GM23338 (cell line): ENCODE data around the gene SCFD1. TPM values are rescaled to one million over a fixed set of nuclear protein-coding genes. Genes with fewer than 3 reads are reported as not detected.
"Not testable (repeated sequence)": the region's sequence is repeated elsewhere in the genome, so short reads cannot be mapped to it uniquely, and the experiment has no call there.

Experiments used
- ATAC-seq: fragments of 200-7000 bp; cut with Tn5 transposase; 3 replicates; pipeline ENCODE4 v1.9.1; 2020
- DNase-seq: peaks from one replicate; pipeline ENCODE4 v3.0.0-alpha.2; 2015; ENCODE audit warnings: low spot score
- H2AFZ ChIP-seq: fragments of 200-600 bp; sonication (generic); 2 replicates; pipeline ENCODE4 v1.8.0; 2016; ENCODE audit warnings: antibody characterized with exemption, mild to moderate bottlenecking, moderate library complexity
- H3F3A ChIP-seq: fragments of 200-600 bp; sonication (generic); replicated peaks from 2 replicates; pipeline ENCODE4 v1.8.0; 2017; ENCODE audit warnings: antibody characterized with exemption, mixed run types, low read depth
- H3K27ac ChIP-seq: fragments of 200-600 bp; sonication (generic); 2 replicates; pipeline ENCODE4 v1.6.1; 2016; ENCODE audit warnings: low read depth
- H3K27me3 ChIP-seq: fragments of 200-600 bp; sonication (generic); 2 replicates; pipeline ENCODE4 v1.8.0; 2016; ENCODE audit warnings: mild to moderate bottlenecking, mixed run types, moderate library complexity; ENCODE audit not compliant: insufficient read depth
- H3K36me3 ChIP-seq: fragments of 200-600 bp; sonication (generic); 2 replicates; pipeline ENCODE4 v1.8.0; 2016; ENCODE audit warnings: mild to moderate bottlenecking; ENCODE audit not compliant: insufficient read depth
- H3K4me1 ChIP-seq: fragments of 200-600 bp; sonication (generic); 2 replicates; pipeline ENCODE4 v1.8.0; 2016; ENCODE audit warnings: mild to moderate bottlenecking, moderate library complexity; ENCODE audit not compliant: insufficient read depth
- H3K4me2 ChIP-seq: fragments of 200-600 bp; sonication (generic); 2 replicates; pipeline ENCODE4 v1.7.1; 2017; ENCODE audit warnings: mixed run types
- H3K4me3 ChIP-seq: fragments of 200-600 bp; sonication (generic); 2 replicates; pipeline ENCODE4 v1.6.1; 2016; ENCODE audit warnings: mixed run types
- H3K79me2 ChIP-seq: fragments of 200-600 bp; sonication (generic); replicated peaks from 2 replicates; pipeline ENCODE4 v1.8.0; 2017; ENCODE audit warnings: mild to moderate bottlenecking; ENCODE audit not compliant: insufficient read depth
- H3K9me2 ChIP-seq: fragments of 200-600 bp; sonication (generic); 2 replicates; pipeline ENCODE4 v1.8.0; 2017; ENCODE audit not compliant: insufficient read depth
- H4K20me1 ChIP-seq: fragments of 200-600 bp; sonication (generic); replicated peaks from 2 replicates; pipeline ENCODE4 v1.8.0; 2017; ENCODE audit warnings: mild to moderate bottlenecking; ENCODE audit not compliant: insufficient read depth
- H3K27ac Mint-ChIP-seq: 2 replicates; pipeline ENCODE4 v1.8.0; 2020; ENCODE audit warnings: inconsistent platforms, mild to moderate bottlenecking, moderate library complexity, mixed read lengths
- H3K27me3 Mint-ChIP-seq: 3 replicates; pipeline ENCODE4 v1.8.0; 2022; ENCODE audit warnings: low read depth, mild to moderate bottlenecking, moderate library complexity, mixed read lengths, inconsistent platforms; ENCODE audit not compliant: insufficient read depth, poor library complexity
- H3K36me3 Mint-ChIP-seq: 3 replicates; pipeline ENCODE4 v1.8.0; 2021; ENCODE audit warnings: low read depth, mild to moderate bottlenecking, inconsistent platforms, moderate library complexity, mixed read lengths
- H3K4me1 Mint-ChIP-seq: 3 replicates; pipeline ENCODE4 v1.8.0; 2020; ENCODE audit warnings: mild to moderate bottlenecking, inconsistent platforms, mixed read lengths
- H3K4me3 Mint-ChIP-seq: 3 replicates; pipeline ENCODE4 v1.8.0; 2021; ENCODE audit warnings: moderate library complexity, mild to moderate bottlenecking, inconsistent platforms, mixed read lengths
- H3K9me3 Mint-ChIP-seq: 3 replicates; pipeline ENCODE4 v1.8.0; 2020; ENCODE audit warnings: moderate library complexity, mild to moderate bottlenecking, inconsistent platforms, mixed read lengths
- CREB1 ChIP-seq: fragments of 250-450 bp; sonication (Bioruptor Pico); IDR thresholded peaks from 2 replicates; pipeline ENCODE4 v1.5.0; 2020; ENCODE audit warnings: low read depth, mild to moderate bottlenecking, moderate library complexity
- CTCF ChIP-seq, 2 experiments: fragments of 200-600 bp in 1 of 2; sonication (generic) in 1 of 2; conservative IDR thresholded peaks; 2 replicates each; pipeline versions ENCODE4 v1.5.1 to v1.6.1; 2016 to 2017; ENCODE audit warnings: antibody characterized with exemption in 2 of 2, low read depth in 2 of 2, mild to moderate bottlenecking in 2 of 2, moderate library complexity in 1 of 2
- polyA plus RNA-seq: library from polyadenylated mRNA; unstranded; fragments of >200 nt; fragmentation: Nextera tagmentation; extraction: Ambion mirVana; gene quantifications from 2 replicates; pipeline ENCODE4 v1.2.1, GENCODE V29; 2016
- total RNA-seq: library from RNA; depleted of rRNA; stranded (reverse); fragments of >200 nt; shearing (Covaris generic); gene quantifications from 2 replicates; pipeline ENCODE4 v1.2.3, GENCODE V29; 2014

The SCFD1 gene
- total and polyA plus RNA-seq, 2 experiments from 2014 or later, result 77.6 to 110 TPM

DNA sequence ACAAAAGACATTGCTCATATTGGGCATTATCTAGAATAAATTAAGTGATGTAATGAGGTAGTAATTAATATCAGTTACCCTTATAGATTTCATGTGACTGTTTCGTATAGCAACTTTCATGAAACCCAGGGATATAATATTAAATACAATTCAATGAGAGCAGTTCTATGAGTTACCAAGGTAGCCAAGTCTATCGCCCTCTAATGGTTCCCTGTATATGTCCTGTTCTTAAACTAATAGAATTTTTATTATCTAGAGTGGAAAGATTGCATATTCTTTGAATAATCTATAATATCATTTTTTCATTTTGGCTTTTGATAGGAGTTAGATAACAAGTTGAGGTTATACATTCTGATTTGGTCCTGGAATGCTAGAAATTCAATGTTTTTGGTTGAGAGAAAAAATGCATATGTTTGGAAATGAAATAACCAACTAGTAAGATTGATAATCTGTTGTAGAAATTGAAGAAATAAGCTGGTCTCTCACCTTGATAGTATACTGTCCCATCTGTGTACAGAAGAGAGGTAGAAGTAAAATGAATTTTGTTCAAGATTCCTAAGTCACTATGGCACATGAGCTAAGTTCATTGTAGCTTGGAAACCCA is 59.7 kb downstream of the SCFD1 start:
- H3K4me2 ChIP-seq, result no peak overlapping the region
- no peak overlapping the region for H3K4me3 ChIP-seq
- no peaks in the 10 kb centered on the region for H3K9me3 Mint-ChIP-seq
- H3K27me3 Mint-ChIP-seq, result no peaks in the 10 kb centered on the region
- no peak overlapping the region for H2AFZ ChIP-seq
- H4K20me1 ChIP-seq, result no peaks in the 10 kb centered on the region; the same call in 1 of the 2 replicates
- no peak for ATAC-seq
- no peaks in the 10 kb centered on the region for H3K4me1 ChIP-seq
- no peaks in the 10 kb centered on the region for H3K79me2 ChIP-seq
- no peak overlapping the region for H3K27ac ChIP-seq
- H3F3A ChIP-seq, result no peaks in the 10 kb centered on the region
- H3K4me3 Mint-ChIP-seq, result no peak overlapping the region
- peaks cover 7% of the 10 kb centered on the region; the same call in 1 of the 2 replicates for H3K36me3 ChIP-seq
- DNase-seq, result peak; percentile 61
- peaks cover 13% of the 10 kb centered on the region; the same call in 2 of the 3 replicates for H3K36me3 Mint-ChIP-seq
- no peak overlapping the region for H3K27ac Mint-ChIP-seq
- TF ChIP-seq CREB1 (no peak), CTCF (conservative IDR thresholded peaks at IDR 0.05; ENCODE audit: low read depth in 2 of 2) (peak in 1 of 2 experiments; percentile 81; a peak in 3 of 4 replicates)
- H3K4me1 Mint-ChIP-seq, result no peaks in the 10 kb centered on the region
- H3K9me2 ChIP-seq, result no peaks in the 10 kb centered on the region
- no peaks in the 10 kb centered on the region for H3K27me3 ChIP-seq

GRCh38 chr14:30690487-30691355 is 68.6 kb downstream of the SCFD1 start:
- peak overlapping the region; percentile 93 for H3K27ac Mint-ChIP-seq
- H3K27ac ChIP-seq, result peak overlapping the region; percentile 98
- not testable (repeated sequence) for H3K9me2 ChIP-seq, H3K79me2 ChIP-seq, H3K9me3 Mint-ChIP-seq, H3K36me3 Mint-ChIP-seq, H3K36me3 ChIP-seq, H3K27me3 ChIP-seq, H3K27me3 Mint-ChIP-seq, H2AFZ ChIP-seq, H4K20me1 ChIP-seq, H3F3A ChIP-seq
- H3K4me2 ChIP-seq, result peak overlapping the region; percentile 81
- H3K4me3 Mint-ChIP-seq, result peak overlapping the region; percentile 70
- H3K4me3 ChIP-seq, result peak overlapping the region; percentile 52
- peaks cover 28% of the 10 kb centered on the region for H3K4me1 Mint-ChIP-seq
- ATAC-seq (peak; percentile 30; the same call in 1 of the 3 replicates), DNase-seq (peak; percentile 24)
- peak in 1 of 2 experiments; percentile 43; a peak in 2 of 4 replicates for TF ChIP-seq CTCF (conservative IDR thresholded peaks at IDR 0.05; ENCODE audit: low read depth in 2 of 2)
- peaks cover 19% of the 10 kb centered on the region for H3K4me1 ChIP-seq
